ENCODE data around the gene EXOC5. TPM values are rescaled to one million over a fixed set of nuclear protein-coding genes. Genes with fewer than 3 reads are reported as not detected.
"Not testable (repeated sequence)": the region's sequence is repeated elsewhere in the genome, so short reads cannot be mapped to it uniquely, and the experiment has no call there.

The EXOC5 gene
- total RNA-seq, 1 donor from 2014 or later, result 70.2 TPM

GRCh38 chr14:57232006-57232405 lies 36.7 kb downstream of the EXOC5 start:
- TF ChIP-seq, protein P1, sequence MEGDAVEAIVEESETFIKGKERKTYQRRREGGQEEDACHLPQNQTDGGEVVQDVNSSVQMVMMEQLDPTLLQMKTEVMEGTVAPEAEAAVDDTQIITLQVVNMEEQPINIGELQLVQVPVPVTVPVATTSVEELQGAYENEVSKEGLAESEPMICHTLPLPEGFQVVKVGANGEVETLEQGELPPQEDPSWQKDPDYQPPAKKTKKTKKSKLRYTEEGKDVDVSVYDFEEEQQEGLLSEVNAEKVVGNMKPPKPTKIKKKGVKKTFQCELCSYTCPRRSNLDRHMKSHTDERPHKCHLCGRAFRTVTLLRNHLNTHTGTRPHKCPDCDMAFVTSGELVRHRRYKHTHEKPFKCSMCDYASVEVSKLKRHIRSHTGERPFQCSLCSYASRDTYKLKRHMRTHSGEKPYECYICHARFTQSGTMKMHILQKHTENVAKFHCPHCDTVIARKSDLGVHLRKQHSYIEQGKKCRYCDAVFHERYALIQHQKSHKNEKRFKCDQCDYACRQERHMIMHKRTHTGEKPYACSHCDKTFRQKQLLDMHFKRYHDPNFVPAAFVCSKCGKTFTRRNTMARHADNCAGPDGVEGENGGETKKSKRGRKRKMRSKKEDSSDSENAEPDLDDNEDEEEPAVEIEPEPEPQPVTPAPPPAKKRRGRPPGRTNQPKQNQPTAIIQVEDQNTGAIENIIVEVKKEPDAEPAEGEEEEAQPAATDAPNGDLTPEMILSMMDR (IDR thresholded peaks at IDR 0.05), result no peak
- Histone ChIP-seq H3K9me3 (no peaks in the 10 kb centered on the region), H3K27me3 (ENCODE audit: low read depth) (no peaks in the 10 kb centered on the region), H3K36me3 (peaks cover 84% of the 10 kb centered on the region), H3K4me3 (no peak overlapping the region), H3K4me1 (no peaks in the 10 kb centered on the region), H3K27ac (no peak overlapping the region)
- DNase-seq (no peak), ATAC-seq (no peak)
- intact Hi-C loops (cut with DNase I), result no loop called here

DNA sequence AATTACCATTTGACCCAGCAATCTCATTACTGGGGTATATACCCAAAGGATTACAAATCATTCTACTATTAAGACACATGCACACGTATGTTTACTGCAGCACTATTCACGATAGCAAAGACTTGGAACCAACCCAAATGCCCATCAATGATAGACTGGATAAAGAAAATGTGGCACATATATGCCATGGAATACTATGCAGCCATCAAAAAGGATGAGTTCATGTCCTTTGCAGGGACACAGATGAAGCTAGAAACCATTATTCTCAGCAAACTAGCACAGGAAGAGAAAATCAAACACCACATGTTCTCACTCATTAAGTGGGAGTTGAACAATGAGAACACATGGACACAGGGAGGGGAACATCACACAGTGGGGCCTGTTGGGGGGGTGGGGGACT lies 40.4 kb downstream of the EXOC5 start:
- peaks cover 67% of the 10 kb centered on the region for H3K36me3 ChIP-seq
- ATAC-seq; H3K27ac ChIP-seq; H3K9me3 ChIP-seq; DNase-seq; intact Hi-C loops (cut with DNase I); H3K4me1 ChIP-seq; H3K27me3 ChIP-seq (ENCODE audit: low read depth); H3K4me3 ChIP-seq: not testable (repeated sequence)

GRCh38 chr14:57227083-57227482 lies 41.6 kb downstream of the EXOC5 start:
- Histone ChIP-seq H3K4me1 (no peaks in the 10 kb centered on the region), H3K9me3 (no peaks in the 10 kb centered on the region), H3K27me3 (ENCODE audit: low read depth) (no peaks in the 10 kb centered on the region), H3K27ac (no peak overlapping the region), H3K36me3 (peaks cover 60% of the 10 kb centered on the region), H3K4me3 (no peak overlapping the region)
- ATAC-seq, result no peak
- intact Hi-C loops (cut with DNase I), result no loop called here
- TF ChIP-seq, protein P1 (IDR thresholded peaks at IDR 0.05), result no peak
- DNase-seq, result no peak

DNA sequence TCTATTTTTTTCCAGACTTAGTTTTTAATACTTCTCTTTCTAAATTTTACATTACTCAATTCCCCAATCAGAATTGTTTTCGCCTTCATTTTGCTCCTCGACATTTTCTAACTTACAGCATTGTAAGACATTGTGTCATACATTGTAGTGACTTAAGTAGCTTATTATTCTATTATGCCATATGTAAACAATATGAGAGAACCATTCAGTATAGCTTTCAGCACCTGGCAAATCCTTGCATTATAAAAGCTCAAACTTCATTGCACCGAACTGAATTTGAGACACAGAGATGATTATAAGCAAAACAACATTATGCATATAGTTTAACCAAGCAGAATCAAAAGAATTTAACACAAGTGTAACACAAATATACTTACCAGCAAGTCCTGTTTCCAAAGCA lies 46.8 kb downstream of the EXOC5 start:
- Histone ChIP-seq H3K27me3 (ENCODE audit: low read depth) (no peaks in the 10 kb centered on the region), H3K9me3 (no peaks in the 10 kb centered on the region), H3K36me3 (peaks cover 58% of the 10 kb centered on the region), H3K4me1 (no peaks in the 10 kb centered on the region), H3K27ac (no peak overlapping the region), H3K4me3 (no peak overlapping the region)
- no peak for DNase-seq
- ATAC-seq, result no peak
- TF ChIP-seq, protein P1 (IDR thresholded peaks at IDR 0.05), result no peak
- intact Hi-C loops (cut with DNase I), result no loop called here

DNA sequence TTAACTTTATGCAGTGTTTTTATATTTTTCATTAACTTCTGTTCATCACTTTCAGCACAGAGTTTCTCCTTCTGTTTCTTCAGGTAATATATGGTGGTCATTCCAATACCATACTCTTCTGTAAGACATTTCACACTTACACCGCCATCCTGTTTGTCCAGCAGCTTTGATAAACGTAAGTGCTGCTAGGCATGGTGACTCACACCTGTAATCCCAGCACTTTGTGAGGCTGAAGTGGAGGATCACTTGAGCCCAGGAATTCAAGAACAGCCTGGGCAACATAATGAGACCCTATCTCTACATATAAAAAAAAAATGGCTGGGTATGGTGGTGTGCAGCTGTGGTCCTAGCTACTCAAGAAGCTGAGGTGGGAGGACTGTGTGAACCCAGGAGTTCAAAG lies 55.8 kb downstream of the EXOC5 start:
- DNase-seq, result no peak
- peak; percentile 17 to 31 for ATAC-seq
- Histone ChIP-seq H3K4me3 (no peak overlapping the region), H3K27me3 (ENCODE audit: low read depth) (no peaks in the 10 kb centered on the region), H3K36me3 (peaks cover 94% of the 10 kb centered on the region), H3K4me1 (no peaks in the 10 kb centered on the region), H3K9me3 (no peaks in the 10 kb centered on the region), H3K27ac (no peak overlapping the region)
- intact Hi-C loops (cut with DNase I), result no loop called here
- TF ChIP-seq, protein P1 (IDR thresholded peaks at IDR 0.05), result no peak

DNA sequence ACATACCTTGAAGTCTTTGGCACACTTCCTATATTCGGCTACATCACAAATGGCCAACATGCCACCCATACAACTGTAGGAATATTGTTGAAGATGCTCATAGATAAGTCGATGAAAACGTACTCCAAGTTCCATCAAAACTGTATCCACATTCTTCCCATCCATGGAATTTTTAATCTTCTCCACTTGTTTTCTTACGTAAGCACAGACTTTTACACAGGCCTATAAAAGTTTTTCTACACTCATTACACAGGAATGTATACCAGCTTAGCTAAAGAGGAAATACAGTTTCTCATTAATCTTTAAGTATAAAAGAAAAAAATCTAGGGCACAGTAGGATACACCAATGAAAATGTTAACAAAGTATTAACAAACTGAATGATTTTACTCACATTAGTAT lies 59.1 kb downstream of the EXOC5 start:
- DNase-seq (no peak), ATAC-seq (no peak)
- intact Hi-C loops (cut with DNase I), result no loop called here
- no peak overlapping the region for H3K4me3 ChIP-seq
- H3K4me1 ChIP-seq, result no peaks in the 10 kb centered on the region
- TF ChIP-seq, protein P1 (IDR thresholded peaks at IDR 0.05), result no peak
- H3K27ac ChIP-seq, result no peak overlapping the region
- peaks cover 71% of the 10 kb centered on the region for H3K36me3 ChIP-seq
- H3K27me3 ChIP-seq (ENCODE audit: low read depth), result no peaks in the 10 kb centered on the region
- no peaks in the 10 kb centered on the region for H3K9me3 ChIP-seq

Measured in lower lobe of right lung (tissue), 2 donors.